Fibroblast of pulmonary artery (primary cell): ENCODE results near the gene CCNY.

ENCODE experiments used
- DNase-seq: peaks from one replicate; pipeline ENCODE4 v3.0.0-alpha.2; 2010; ENCODE audit warnings: low read depth
- H3K4me3 ChIP-seq: replicated peaks from 2 replicates; pipeline ENCODE4 v1.5.1; 2011; ENCODE audit warnings: low read depth, mild to moderate bottlenecking, control low read depth, low read length, moderate library complexity
- TF ChIP-seq, protein P1 (sequence below): IDR thresholded peaks from 2 replicates; pipeline ENCODE4 v1.5.1; 2011; ENCODE audit warnings: mild to moderate bottlenecking, control low read depth, low read length, inconsistent platforms; ENCODE audit errors: missing control alignments

The CCNY gene

DNA sequence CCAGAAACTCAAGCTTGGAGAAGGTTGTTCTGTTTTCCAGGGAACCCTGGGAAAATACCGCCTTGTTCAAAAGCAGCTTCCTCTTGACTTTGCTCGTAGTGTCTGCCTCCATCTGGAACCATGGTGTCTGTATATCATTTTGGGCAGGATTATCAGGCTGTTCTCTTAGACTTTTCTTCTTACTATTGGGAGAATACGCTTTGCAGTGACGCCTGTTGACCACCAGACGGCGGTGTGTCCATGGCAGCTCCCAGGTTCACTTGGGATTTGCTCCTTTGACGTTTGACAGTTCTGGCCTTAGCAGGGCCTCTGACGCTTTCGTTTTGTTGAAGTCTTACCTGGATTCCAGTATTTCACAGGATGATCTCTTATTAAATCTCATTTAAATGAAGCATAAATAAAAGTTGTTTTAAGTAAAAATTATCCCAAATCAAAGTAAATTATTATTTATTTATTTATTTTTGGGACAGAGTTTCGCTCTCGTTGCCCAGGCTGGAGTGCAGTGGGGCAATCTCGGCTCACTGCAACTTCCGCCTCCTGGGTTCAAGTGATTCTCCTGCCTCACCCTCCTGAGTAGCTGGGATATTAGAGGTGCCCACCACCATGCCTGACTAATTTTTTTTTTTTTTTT, 227.1 kb downstream of the CCNY start:
- H3K4me3 ChIP-seq: no peak overlapping the region
- peak; percentile 85 for DNase-seq
- TF ChIP-seq, protein P1, sequence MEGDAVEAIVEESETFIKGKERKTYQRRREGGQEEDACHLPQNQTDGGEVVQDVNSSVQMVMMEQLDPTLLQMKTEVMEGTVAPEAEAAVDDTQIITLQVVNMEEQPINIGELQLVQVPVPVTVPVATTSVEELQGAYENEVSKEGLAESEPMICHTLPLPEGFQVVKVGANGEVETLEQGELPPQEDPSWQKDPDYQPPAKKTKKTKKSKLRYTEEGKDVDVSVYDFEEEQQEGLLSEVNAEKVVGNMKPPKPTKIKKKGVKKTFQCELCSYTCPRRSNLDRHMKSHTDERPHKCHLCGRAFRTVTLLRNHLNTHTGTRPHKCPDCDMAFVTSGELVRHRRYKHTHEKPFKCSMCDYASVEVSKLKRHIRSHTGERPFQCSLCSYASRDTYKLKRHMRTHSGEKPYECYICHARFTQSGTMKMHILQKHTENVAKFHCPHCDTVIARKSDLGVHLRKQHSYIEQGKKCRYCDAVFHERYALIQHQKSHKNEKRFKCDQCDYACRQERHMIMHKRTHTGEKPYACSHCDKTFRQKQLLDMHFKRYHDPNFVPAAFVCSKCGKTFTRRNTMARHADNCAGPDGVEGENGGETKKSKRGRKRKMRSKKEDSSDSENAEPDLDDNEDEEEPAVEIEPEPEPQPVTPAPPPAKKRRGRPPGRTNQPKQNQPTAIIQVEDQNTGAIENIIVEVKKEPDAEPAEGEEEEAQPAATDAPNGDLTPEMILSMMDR: no peak

DNA sequence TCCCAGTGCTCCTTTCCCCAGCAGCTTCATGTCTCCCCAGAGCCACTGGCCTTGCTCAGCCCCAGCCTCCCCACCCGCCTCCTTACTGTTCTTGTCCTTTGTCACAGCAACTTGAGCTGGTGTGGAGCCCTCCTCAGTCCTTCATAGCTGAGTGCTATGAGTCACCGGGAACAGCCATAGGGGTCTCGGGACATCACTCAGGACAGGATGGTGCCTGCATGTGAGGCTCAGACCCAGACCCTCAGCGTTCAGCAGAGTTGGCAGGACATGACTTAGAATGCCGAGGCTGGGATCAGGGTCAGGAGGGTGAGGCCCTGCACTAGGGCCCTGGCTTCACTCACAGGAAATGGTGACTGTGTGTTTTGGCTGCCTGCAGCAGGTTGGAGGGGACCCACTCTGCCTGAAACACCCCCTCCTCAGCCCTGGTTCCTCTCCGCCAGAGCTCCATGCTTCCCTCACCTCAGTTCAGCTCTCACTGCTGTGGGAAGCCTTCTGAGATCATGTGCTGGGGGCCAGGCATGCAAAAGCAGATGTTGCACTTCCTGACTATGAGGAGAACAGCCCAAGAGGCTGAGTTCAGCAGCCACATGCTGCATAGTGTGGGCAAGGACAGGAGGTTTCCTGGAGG, 228.1 kb downstream of the CCNY start:
- no peak overlapping the region for H3K4me3 ChIP-seq
- DNase-seq: peak; percentile 57
- TF ChIP-seq, protein P1: no peak

DNA sequence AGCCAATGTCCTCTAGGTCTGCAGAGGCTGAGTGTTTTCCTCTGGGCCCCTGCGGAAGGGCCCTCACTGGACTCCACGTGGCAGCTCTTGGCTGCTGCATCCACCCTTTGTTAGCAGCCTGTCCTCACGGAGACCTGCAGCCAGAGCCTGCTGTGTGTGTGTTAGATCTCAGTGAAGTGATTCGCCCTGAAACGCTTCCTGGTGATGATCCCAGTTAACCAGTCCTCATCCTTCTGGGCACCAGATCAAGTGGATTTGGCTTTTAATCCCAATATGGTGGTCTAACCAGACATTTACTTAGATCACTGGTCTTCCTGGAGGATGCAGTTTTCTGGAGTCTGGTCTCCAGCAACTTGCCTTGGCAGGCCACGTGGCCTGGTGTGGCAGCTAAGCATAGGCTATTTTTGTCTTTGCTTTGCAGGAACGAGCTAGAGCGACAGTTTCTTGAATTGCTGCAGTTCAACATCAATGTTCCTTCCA, 229.3 kb downstream of the CCNY start:
- TF ChIP-seq, protein P1: no peak
- no peak overlapping the region for H3K4me3 ChIP-seq
- peak; percentile 28 for DNase-seq

DNA sequence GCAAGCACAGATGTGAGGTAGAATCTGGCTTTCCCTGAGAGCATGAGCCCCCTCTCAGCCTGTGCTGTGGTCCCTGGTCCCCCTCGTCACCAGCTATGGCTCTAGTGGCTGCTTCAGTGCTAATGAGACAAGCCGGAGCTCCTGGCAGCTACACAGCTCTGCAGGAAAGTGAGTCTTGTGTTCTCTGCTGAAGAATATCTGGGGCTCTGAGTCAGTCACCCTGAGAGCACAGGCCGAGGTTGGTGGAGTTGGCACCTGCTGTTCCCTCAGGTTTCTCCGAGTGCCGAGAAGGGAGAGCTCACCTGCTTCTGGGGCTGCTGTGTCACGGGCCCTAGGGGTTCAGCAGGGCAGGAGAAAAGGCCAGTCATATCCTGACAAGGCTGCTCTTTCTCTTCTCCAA, 231.6 kb downstream of the CCNY start:
- TF ChIP-seq, protein P1: no peak
- no peak overlapping the region for H3K4me3 ChIP-seq
- DNase-seq: no peak

DNA sequence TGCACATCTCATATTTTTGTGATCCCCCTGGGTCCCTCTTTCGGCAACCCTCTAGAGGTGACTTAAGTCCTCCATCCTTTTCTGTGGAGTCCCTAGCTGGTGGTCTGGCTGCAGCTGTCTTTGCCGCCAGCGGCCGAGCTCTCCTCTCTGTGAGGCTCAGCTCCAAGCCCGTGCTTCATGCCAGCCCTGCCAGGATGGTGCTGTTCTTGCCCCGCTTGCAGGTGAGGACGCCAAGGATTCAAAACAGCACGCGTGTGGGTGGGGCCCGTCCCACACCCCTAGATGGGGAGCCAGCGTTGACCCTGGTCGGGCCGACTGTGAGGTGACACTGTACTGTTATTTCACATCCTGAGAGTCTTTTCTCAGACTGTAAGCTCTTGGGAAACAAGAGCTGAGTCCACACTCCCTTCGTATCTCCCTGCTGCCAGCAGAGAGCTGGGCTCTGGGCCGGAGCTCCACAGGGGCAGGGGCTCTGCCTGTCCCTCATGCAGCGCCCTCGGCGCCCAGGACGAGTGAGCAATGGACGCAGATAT, 232.2 kb downstream of the CCNY start:
- no peak overlapping the region for H3K4me3 ChIP-seq
- TF ChIP-seq, protein P1: no peak
- no peak for DNase-seq

DNA sequence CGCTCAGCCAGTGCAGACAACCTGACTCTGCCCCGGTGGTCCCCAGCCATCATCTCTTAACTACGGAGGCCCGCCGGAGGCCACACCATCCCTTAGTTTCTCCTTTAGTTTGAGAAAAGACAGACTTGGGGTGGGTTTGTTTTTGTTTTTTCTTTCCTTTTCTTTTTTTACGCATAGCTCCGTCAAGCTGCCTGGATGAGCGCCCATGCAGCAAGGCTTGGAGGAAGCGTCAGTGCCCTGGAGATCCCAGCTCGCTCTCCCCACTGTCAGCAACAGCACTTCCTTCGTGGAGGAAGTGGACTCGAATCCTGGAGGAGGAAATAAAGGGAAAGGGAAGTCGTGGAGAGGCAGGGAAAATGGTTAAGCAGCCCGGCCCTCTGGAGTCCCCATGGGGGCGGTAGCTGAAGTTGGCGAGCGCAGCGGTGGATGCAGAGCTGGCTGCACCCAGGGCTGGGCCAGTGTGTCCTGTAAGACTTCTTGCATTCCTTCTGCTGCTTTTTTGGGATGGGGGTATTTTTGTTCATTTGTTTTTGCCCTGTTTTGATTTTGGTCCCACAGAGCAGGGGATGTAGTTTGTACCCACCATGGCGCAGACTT, 232.9 kb downstream of the CCNY start:
- DNase-seq: no peak
- TF ChIP-seq, protein P1: no peak
- no peak overlapping the region for H3K4me3 ChIP-seq
